Colon (tissue), 2 donors: ENCODE data around the gene GPR62.
"Not testable (repeated sequence)": the region's sequence is repeated elsewhere in the genome, so short reads cannot be mapped to it uniquely, and the experiment has no call there.

Experiments
- FAIRE-seq: peaks from 2 replicates; lab custom pipeline; 2012; peaks lifted over from hg19 to GRCh38; lab: Jason Lieb, UNC
- donor health status: control.
- donor health status: control.

GPR62 gene

GRCh38 chr3:51971350-51971749 is 16.2 kb downstream of the GPR62 start:
- no peak for FAIRE-seq

GRCh38 chr3:51974277-51974962 is 19.2 kb downstream of the GPR62 start:
- no peak for FAIRE-seq

GRCh38 chr3:51974963-51975851 is 20.0 kb downstream of the GPR62 start, which contains the start of gene ABHD14A:
ABHD14A (plus strand) TSS chr3:51975064; CDS start chr3:51975136, 72 bp downstream.
- no peak for FAIRE-seq

- FAIRE-seq: no peak
These were observed 20.8 kb downstream of the GPR62 start for GRCh38 chr3:51975852-51976549.

GRCh38 chr3:51977446-51978142 is 22.4 kb downstream of the GPR62 start:
- FAIRE-seq: no peak

GRCh38 chr3:51978143-51978502 is 22.9 kb downstream of the GPR62 start:
- no peak for FAIRE-seq

GRCh38 chr3:51980253-51980652 is 25.1 kb downstream of the GPR62 start:
- FAIRE-seq: no peak

- no peak for FAIRE-seq
These were observed 27.2 kb downstream of the GPR62 start for GRCh38 chr3:51982352-51982837.

GRCh38 chr3:51982838-51983577 is 27.8 kb downstream of the GPR62 start, which contains the start of gene ACY1:
ACY1 (plus strand) TSS chr3:51983535; CDS start chr3:51984065, 530 bp downstream.
- FAIRE-seq: no peak

- FAIRE-seq: no peak
These were observed 28.5 kb downstream of the GPR62 start for GRCh38 chr3:51983578-51984268.

- no peak for FAIRE-seq
These were observed 29.1 kb downstream of the GPR62 start for GRCh38 chr3:51984269-51984647.

- FAIRE-seq: no peak
These were observed 29.9 kb downstream of the GPR62 start for GRCh38 chr3:51985063-51985462.

GRCh38 chr3:51986010-51986947 is 31.1 kb downstream of the GPR62 start:
- FAIRE-seq: no peak

GRCh38 chr3:51987568-51987967 is 32.4 kb downstream of the GPR62 start:
- no peak for FAIRE-seq

GRCh38 chr3:51988286-51989146 is 33.3 kb downstream of the GPR62 start:
- FAIRE-seq: no peak

- FAIRE-seq: not testable (repeated sequence)
These were observed 35.4 kb downstream of the GPR62 start for GRCh38 chr3:51990501-51990971.

GRCh38 chr3:51992017-51992682 is 37.0 kb downstream of the GPR62 start:
- FAIRE-seq: no peak

GRCh38 chr3:51993657-51994056 is 38.5 kb downstream of the GPR62 start:
- FAIRE-seq: not testable (repeated sequence)
